Keratinocyte (primary cell): ENCODE data around the gene SEC23A. TPM values are rescaled to one million over a fixed set of nuclear protein-coding genes. Genes with fewer than 3 reads are reported as not detected.

Source experiments
- DNase-seq: peaks from one replicate; pipeline ENCODE4 v3.0.0-alpha.2; 2011; ENCODE audit warnings: low read depth, missing footprints, low spot score
- FAIRE-seq: peaks from 2 replicates; lab custom pipeline; 2011; peaks lifted over from hg19 to GRCh38; lab: Jason Lieb, UNC
- H2AFZ ChIP-seq: 2 replicates; pipeline ENCODE4 v1.6.0; 2012; ENCODE audit warnings: low read length, control low read depth, inconsistent platforms; ENCODE audit not compliant: control insufficient read depth
- H3K27ac ChIP-seq: 2 replicates; pipeline ENCODE4 v1.5.1; 2011; ENCODE audit warnings: low read length; ENCODE audit not compliant: control insufficient read depth, insufficient read depth
- H3K27me3 ChIP-seq: 3 replicates; pipeline ENCODE4 v1.6.0; 2011; ENCODE audit warnings: low read length; ENCODE audit not compliant: control insufficient read depth, insufficient read depth; ENCODE audit errors: extremely low read depth
- H3K36me3 ChIP-seq, 2 experiments: 2 replicates in 1 of 2; 3 replicates in 1 of 2; pipeline ENCODE4 v1.5.1; 2011; ENCODE audit warnings: low read length in 2 of 2, mild to moderate bottlenecking in 1 of 2; ENCODE audit not compliant: control insufficient read depth in 2 of 2, insufficient read depth in 2 of 2; ENCODE audit errors: extremely low read depth in 1 of 2
- H3K4me1 ChIP-seq: 3 replicates; pipeline ENCODE4 v1.5.1; 2011; ENCODE audit warnings: low read length; ENCODE audit not compliant: control insufficient read depth, insufficient read depth; ENCODE audit errors: extremely low read depth
- H3K4me2 ChIP-seq: 3 replicates; pipeline ENCODE4 v1.6.0; 2011; ENCODE audit warnings: low read depth, low read length; ENCODE audit not compliant: control insufficient read depth, insufficient read depth; ENCODE audit errors: extremely low read depth
- H3K4me3 ChIP-seq, 3 experiments: fragments of 200-600 bp in 1 of 3; sonication (generic) in 1 of 3; 2 replicates in 2 of 3; 3 replicates in 1 of 3; pipeline ENCODE4 v1.5.1; 2011 to 2016; ENCODE audit warnings: low read length in 3 of 3, mild to moderate bottlenecking in 3 of 3, control low read depth in 2 of 3, inconsistent platforms in 1 of 3, low read depth in 1 of 3, mixed read lengths in 1 of 3, mixed run types in 1 of 3, moderate library complexity in 1 of 3; ENCODE audit not compliant: control insufficient read depth in 2 of 3, insufficient read depth in 2 of 3; ENCODE audit errors: extremely low read depth in 1 of 3
- H3K79me2 ChIP-seq: 2 replicates; pipeline ENCODE4 v1.6.0; 2012; ENCODE audit warnings: low read length; ENCODE audit not compliant: control insufficient read depth, insufficient read depth
- H3K9ac ChIP-seq: 3 replicates; pipeline ENCODE4 v1.6.0; 2011; ENCODE audit warnings: low read length; ENCODE audit not compliant: control insufficient read depth, insufficient read depth; ENCODE audit errors: extremely low read depth
- H3K9me1 ChIP-seq: 3 replicates; pipeline ENCODE4 v1.6.0; 2011; ENCODE audit warnings: low read length; ENCODE audit not compliant: control insufficient read depth, insufficient read depth; ENCODE audit errors: extremely low read depth
- H3K9me3 ChIP-seq: 2 replicates; pipeline ENCODE4 v1.5.1; 2012; ENCODE audit warnings: low read depth, low read length; ENCODE audit not compliant: control insufficient read depth
- H4K20me1 ChIP-seq: 3 replicates; pipeline ENCODE4 v1.6.0; 2011; ENCODE audit warnings: low read length; ENCODE audit not compliant: control insufficient read depth, insufficient read depth; ENCODE audit errors: extremely low read depth
- EZH2 ChIP-seq: IDR thresholded peaks from one replicate; pipeline ENCODE4 v1.6.1; 2012; ENCODE audit warnings: inconsistent platforms, mild to moderate bottlenecking, low read length, moderate library complexity
- dilution Hi-C: fragments of 300-500 bp; cut with MboI; formaldehyde crosslinking; loops from one replicate; pipeline ENCODE4 v1.7.0; 2020; ENCODE audit warnings: low sequenced_read_pairs; ENCODE audit not compliant: extremely low pct_ligation_motif_present
- polyA plus RNA-seq, 5 experiments: library from polyadenylated mRNA; depleted of rRNA in 3 of 5; stranded (reverse) in 3 of 5; stranded (forward) in 1 of 5; unstranded in 1 of 5; fragments of >200 nt; gene quantifications; 1 replicate in 1 of 5; 2 replicates in 3 of 5; 3 replicates in 1 of 5; pipeline versions ENCODE4 v1.2.1 to v1.2.3, GENCODE V29; 2011 to 2012; ENCODE audit warnings: missing spikeins in 2 of 5, low read depth in 1 of 5, low replicate concordance in 1 of 5
- TF ChIP-seq, protein P1 (sequence below), 3 experiments: IDR thresholded peaks in 1 of 3; conservative IDR thresholded peaks in 1 of 3; optimal IDR thresholded peaks in 1 of 3; 2 replicates in 2 of 3; 3 replicates in 1 of 3; pipeline versions ENCODE3 to v1.5.1; 2011; ENCODE audit warnings: low read length in 3 of 3, mild to moderate bottlenecking in 3 of 3, moderate library complexity in 2 of 3, control low read depth in 1 of 3, inconsistent platforms in 1 of 3; ENCODE audit not compliant: insufficient read depth in 2 of 3; ENCODE audit errors: extremely low read depth in 1 of 3

The SEC23A gene
- polyA plus RNA-seq, 1 donor (not counting 4 experiments of a cell fraction or from before 2014, with no cell fraction given), result 79.6 TPM

DNA sequence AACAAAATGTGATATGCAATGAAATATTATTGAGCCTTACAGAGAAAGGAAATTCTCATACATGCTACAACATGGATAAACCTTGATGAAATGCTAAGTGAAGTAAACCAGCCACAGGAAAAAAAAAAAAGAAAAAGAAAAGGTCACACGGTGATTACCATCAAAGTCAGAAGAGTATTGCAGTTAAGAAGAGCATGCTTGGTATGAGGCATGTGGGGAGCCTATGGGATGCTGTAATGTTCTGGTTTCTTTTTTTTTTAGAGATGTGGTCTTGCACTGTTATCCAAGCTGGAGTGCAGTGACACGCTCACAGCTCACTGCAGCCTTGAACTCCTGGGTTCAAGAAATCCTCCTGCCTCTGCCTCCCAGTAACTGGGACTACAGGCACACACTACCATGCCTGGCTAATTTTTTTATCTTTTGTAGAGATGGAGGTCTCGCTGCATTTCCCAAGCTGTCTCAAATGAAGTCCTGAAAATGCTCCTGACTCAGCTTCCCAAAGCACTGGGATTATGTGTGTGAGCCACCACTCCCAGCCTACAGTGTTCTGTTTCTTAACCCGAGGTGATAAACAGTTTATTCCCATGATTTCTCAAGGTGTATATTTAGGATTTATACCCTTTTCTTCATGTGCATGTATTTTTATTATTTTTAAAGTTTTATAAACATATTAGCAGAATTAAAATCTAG is 96.2 kb downstream of the SEC23A start:
- TF ChIP-seq EZH2, result no peak
- TF ChIP-seq, protein P1, sequence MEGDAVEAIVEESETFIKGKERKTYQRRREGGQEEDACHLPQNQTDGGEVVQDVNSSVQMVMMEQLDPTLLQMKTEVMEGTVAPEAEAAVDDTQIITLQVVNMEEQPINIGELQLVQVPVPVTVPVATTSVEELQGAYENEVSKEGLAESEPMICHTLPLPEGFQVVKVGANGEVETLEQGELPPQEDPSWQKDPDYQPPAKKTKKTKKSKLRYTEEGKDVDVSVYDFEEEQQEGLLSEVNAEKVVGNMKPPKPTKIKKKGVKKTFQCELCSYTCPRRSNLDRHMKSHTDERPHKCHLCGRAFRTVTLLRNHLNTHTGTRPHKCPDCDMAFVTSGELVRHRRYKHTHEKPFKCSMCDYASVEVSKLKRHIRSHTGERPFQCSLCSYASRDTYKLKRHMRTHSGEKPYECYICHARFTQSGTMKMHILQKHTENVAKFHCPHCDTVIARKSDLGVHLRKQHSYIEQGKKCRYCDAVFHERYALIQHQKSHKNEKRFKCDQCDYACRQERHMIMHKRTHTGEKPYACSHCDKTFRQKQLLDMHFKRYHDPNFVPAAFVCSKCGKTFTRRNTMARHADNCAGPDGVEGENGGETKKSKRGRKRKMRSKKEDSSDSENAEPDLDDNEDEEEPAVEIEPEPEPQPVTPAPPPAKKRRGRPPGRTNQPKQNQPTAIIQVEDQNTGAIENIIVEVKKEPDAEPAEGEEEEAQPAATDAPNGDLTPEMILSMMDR (optimal IDR thresholded peaks at IDR 0.05 in 1 of 3, IDR thresholded peaks at IDR 0.05 in 1 of 3, conservative IDR thresholded peaks at IDR 0.05 in 1 of 3; ENCODE audit: extremely low read depth in 1 of 3, insufficient read depth in 2 of 3, low read length in 3 of 3), result no peak
- no peak for DNase-seq
- H3K36me3 ChIP-seq, result no peaks in the 10 kb centered on the region
- no peaks in the 10 kb centered on the region for H3K9me1 ChIP-seq
- H3K4me3 ChIP-seq, result no peak overlapping the region
- no peaks in the 10 kb centered on the region for H3K4me1 ChIP-seq
- dilution Hi-C loops, result no loop called here
- H3K27ac ChIP-seq, result no peak overlapping the region
- no peak overlapping the region for H2AFZ ChIP-seq
- H3K79me2 ChIP-seq, result no peaks in the 10 kb centered on the region
- no peaks in the 10 kb centered on the region for H4K20me1 ChIP-seq
- H3K4me2 ChIP-seq, result no peak overlapping the region
- no peak overlapping the region for H3K9ac ChIP-seq
- no peaks in the 10 kb centered on the region for H3K27me3 ChIP-seq
- no peaks in the 10 kb centered on the region for H3K9me3 ChIP-seq
- FAIRE-seq, result no peak

DNA sequence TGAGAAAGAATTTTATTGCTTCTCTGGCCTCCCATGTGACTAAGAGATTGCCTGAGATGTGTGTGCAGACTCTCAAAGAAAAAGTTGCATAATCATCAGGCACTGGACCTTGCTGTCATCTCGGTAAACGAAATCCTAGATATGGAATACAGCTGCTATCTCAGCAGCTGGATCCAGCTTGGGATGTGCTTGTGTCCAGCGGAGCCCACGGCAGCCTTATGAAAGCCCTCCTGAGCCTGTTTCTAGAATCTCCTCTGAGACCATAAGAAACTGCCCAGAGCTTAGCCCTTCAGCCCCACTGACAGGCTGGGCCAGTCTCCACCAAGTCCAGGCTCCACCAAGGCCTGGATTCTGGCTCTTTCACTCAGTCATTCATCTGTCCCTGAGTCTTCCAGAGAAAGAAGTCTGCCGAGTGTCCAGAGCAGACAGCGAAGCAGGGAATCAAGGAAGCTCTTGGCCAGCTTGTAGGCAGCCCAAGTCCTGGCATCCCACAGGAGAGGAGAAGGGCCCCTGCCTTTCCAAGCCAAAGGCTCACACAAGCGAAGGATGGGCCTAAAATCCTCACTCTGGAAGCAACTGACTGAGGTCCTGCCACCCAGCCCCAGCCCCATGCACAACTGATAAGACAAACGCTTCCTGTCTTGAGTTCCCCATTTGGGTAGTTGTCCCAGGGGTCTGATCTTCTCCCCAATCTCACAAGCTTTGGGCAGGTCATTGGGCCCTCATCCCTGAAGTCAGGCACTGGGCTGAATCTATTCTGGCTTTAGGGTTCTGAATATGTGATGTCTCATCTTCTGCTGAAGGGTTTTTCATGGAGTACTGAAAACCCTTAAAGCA is 97.8 kb downstream of the SEC23A start:
- H3K4me3 ChIP-seq, result no peak overlapping the region
- dilution Hi-C loops, result no loop called here
- no peak for TF ChIP-seq EZH2
- TF ChIP-seq, protein P1 (optimal IDR thresholded peaks at IDR 0.05 in 1 of 3, IDR thresholded peaks at IDR 0.05 in 1 of 3, conservative IDR thresholded peaks at IDR 0.05 in 1 of 3; ENCODE audit: extremely low read depth in 1 of 3, insufficient read depth in 2 of 3, low read length in 3 of 3), result no peak
- no peak overlapping the region for H3K9ac ChIP-seq
- no peak for FAIRE-seq
- no peaks in the 10 kb centered on the region for H3K79me2 ChIP-seq
- H3K27me3 ChIP-seq, result no peaks in the 10 kb centered on the region
- no peaks in the 10 kb centered on the region for H3K36me3 ChIP-seq
- H3K4me2 ChIP-seq, result no peak overlapping the region
- no peak overlapping the region for H3K27ac ChIP-seq
- H3K9me1 ChIP-seq, result no peaks in the 10 kb centered on the region
- H2AFZ ChIP-seq, result no peak overlapping the region
- DNase-seq, result no peak
- no peaks in the 10 kb centered on the region for H3K4me1 ChIP-seq
- no peaks in the 10 kb centered on the region for H4K20me1 ChIP-seq
- no peaks in the 10 kb centered on the region for H3K9me3 ChIP-seq
